GM23338 (cell line): ENCODE data around the gene PERM1. TPM values are rescaled to one million over a fixed set of nuclear protein-coding genes. Genes with fewer than 3 reads are reported as not detected.

ENCODE experiments used
- ATAC-seq: fragments of 200-7000 bp; cut with Tn5 transposase; 3 replicates; pipeline ENCODE4 v1.9.1; 2020
- DNase-seq: peaks from one replicate; pipeline ENCODE4 v3.0.0-alpha.2; 2015; ENCODE audit warnings: low spot score
- H2AFZ ChIP-seq: fragments of 200-600 bp; sonication (generic); 2 replicates; pipeline ENCODE4 v1.8.0; 2016; ENCODE audit warnings: antibody characterized with exemption, mild to moderate bottlenecking, moderate library complexity
- H3F3A ChIP-seq: fragments of 200-600 bp; sonication (generic); replicated peaks from 2 replicates; pipeline ENCODE4 v1.8.0; 2017; ENCODE audit warnings: antibody characterized with exemption, mixed run types, low read depth
- H3K27ac ChIP-seq: fragments of 200-600 bp; sonication (generic); 2 replicates; pipeline ENCODE4 v1.6.1; 2016; ENCODE audit warnings: low read depth
- H3K27me3 ChIP-seq: fragments of 200-600 bp; sonication (generic); 2 replicates; pipeline ENCODE4 v1.8.0; 2016; ENCODE audit warnings: mild to moderate bottlenecking, mixed run types, moderate library complexity; ENCODE audit not compliant: insufficient read depth
- H3K36me3 ChIP-seq: fragments of 200-600 bp; sonication (generic); 2 replicates; pipeline ENCODE4 v1.8.0; 2016; ENCODE audit warnings: mild to moderate bottlenecking; ENCODE audit not compliant: insufficient read depth
- H3K4me1 ChIP-seq: fragments of 200-600 bp; sonication (generic); 2 replicates; pipeline ENCODE4 v1.8.0; 2016; ENCODE audit warnings: mild to moderate bottlenecking, moderate library complexity; ENCODE audit not compliant: insufficient read depth
- H3K4me2 ChIP-seq: fragments of 200-600 bp; sonication (generic); 2 replicates; pipeline ENCODE4 v1.7.1; 2017; ENCODE audit warnings: mixed run types
- H3K4me3 ChIP-seq: fragments of 200-600 bp; sonication (generic); 2 replicates; pipeline ENCODE4 v1.6.1; 2016; ENCODE audit warnings: mixed run types
- H3K79me2 ChIP-seq: fragments of 200-600 bp; sonication (generic); replicated peaks from 2 replicates; pipeline ENCODE4 v1.8.0; 2017; ENCODE audit warnings: mild to moderate bottlenecking; ENCODE audit not compliant: insufficient read depth
- H3K9me2 ChIP-seq: fragments of 200-600 bp; sonication (generic); 2 replicates; pipeline ENCODE4 v1.8.0; 2017; ENCODE audit not compliant: insufficient read depth
- H4K20me1 ChIP-seq: fragments of 200-600 bp; sonication (generic); replicated peaks from 2 replicates; pipeline ENCODE4 v1.8.0; 2017; ENCODE audit warnings: mild to moderate bottlenecking; ENCODE audit not compliant: insufficient read depth
- H3K27ac Mint-ChIP-seq: 2 replicates; pipeline ENCODE4 v1.8.0; 2020; ENCODE audit warnings: inconsistent platforms, mild to moderate bottlenecking, moderate library complexity, mixed read lengths
- H3K27me3 Mint-ChIP-seq: 3 replicates; pipeline ENCODE4 v1.8.0; 2022; ENCODE audit warnings: low read depth, mild to moderate bottlenecking, moderate library complexity, mixed read lengths, inconsistent platforms; ENCODE audit not compliant: insufficient read depth, poor library complexity
- H3K36me3 Mint-ChIP-seq: 3 replicates; pipeline ENCODE4 v1.8.0; 2021; ENCODE audit warnings: low read depth, mild to moderate bottlenecking, inconsistent platforms, moderate library complexity, mixed read lengths
- H3K4me1 Mint-ChIP-seq: 3 replicates; pipeline ENCODE4 v1.8.0; 2020; ENCODE audit warnings: mild to moderate bottlenecking, inconsistent platforms, mixed read lengths
- H3K4me3 Mint-ChIP-seq: 3 replicates; pipeline ENCODE4 v1.8.0; 2021; ENCODE audit warnings: moderate library complexity, mild to moderate bottlenecking, inconsistent platforms, mixed read lengths
- H3K9me3 Mint-ChIP-seq: 3 replicates; pipeline ENCODE4 v1.8.0; 2020; ENCODE audit warnings: moderate library complexity, mild to moderate bottlenecking, inconsistent platforms, mixed read lengths
- CREB1 ChIP-seq: fragments of 250-450 bp; sonication (Bioruptor Pico); IDR thresholded peaks from 2 replicates; pipeline ENCODE4 v1.5.0; 2020; ENCODE audit warnings: low read depth, mild to moderate bottlenecking, moderate library complexity
- CTCF ChIP-seq, 2 experiments: fragments of 200-600 bp in 1 of 2; sonication (generic) in 1 of 2; conservative IDR thresholded peaks; 2 replicates each; pipeline versions ENCODE4 v1.5.1 to v1.6.1; 2016 to 2017; ENCODE audit warnings: antibody characterized with exemption in 2 of 2, low read depth in 2 of 2, mild to moderate bottlenecking in 2 of 2, moderate library complexity in 1 of 2
- ETS1 ChIP-seq: IDR thresholded peaks from 2 replicates; pipeline ENCODE4 v1.6.1; 2016; ENCODE audit warnings: antibody characterized with exemption
- EZH2 ChIP-seq: fragments of 200-600 bp; sonication (generic); IDR thresholded peaks from one replicate; pipeline ENCODE4 v1.8.0; 2017; ENCODE audit warnings: antibody characterized with exemption, mild to moderate bottlenecking, low read depth; ENCODE audit not compliant: unreplicated experiment
- JUNB ChIP-seq: IDR thresholded peaks from one replicate; pipeline ENCODE4 v1.6.1; 2016; ENCODE audit warnings: antibody characterized with exemption; ENCODE audit not compliant: unreplicated experiment
- POLR2AphosphoS5 ChIP-seq: IDR thresholded peaks from 2 replicates; pipeline ENCODE4 v1.6.1; 2016; ENCODE audit warnings: antibody characterized with exemption, low read depth
- REST ChIP-seq: IDR thresholded peaks from one replicate; pipeline ENCODE4 v1.6.1; 2018; ENCODE audit warnings: antibody characterized with exemption; ENCODE audit not compliant: unreplicated experiment
- STAT1 ChIP-seq: IDR thresholded peaks from one replicate; pipeline ENCODE4 v1.6.1; 2016; ENCODE audit warnings: antibody characterized with exemption; ENCODE audit not compliant: unreplicated experiment
- ZNF331 ChIP-seq: fragments of 250-450 bp; sonication (Bioruptor Pico); IDR thresholded peaks from 2 replicates; pipeline ENCODE4 v1.5.0; 2020; ENCODE audit warnings: low read depth, mild to moderate bottlenecking, moderate library complexity
- polyA plus RNA-seq: library from polyadenylated mRNA; unstranded; fragments of >200 nt; fragmentation: Nextera tagmentation; extraction: Ambion mirVana; gene quantifications from 2 replicates; pipeline ENCODE4 v1.2.1, GENCODE V29; 2016
- total RNA-seq: library from RNA; depleted of rRNA; stranded (reverse); fragments of >200 nt; shearing (Covaris generic); gene quantifications from 2 replicates; pipeline ENCODE4 v1.2.3, GENCODE V29; 2014

Gene PERM1
- total and polyA plus RNA-seq, 2 experiments from 2014 or later: 1.1 TPM; not detected in 1

DNA sequence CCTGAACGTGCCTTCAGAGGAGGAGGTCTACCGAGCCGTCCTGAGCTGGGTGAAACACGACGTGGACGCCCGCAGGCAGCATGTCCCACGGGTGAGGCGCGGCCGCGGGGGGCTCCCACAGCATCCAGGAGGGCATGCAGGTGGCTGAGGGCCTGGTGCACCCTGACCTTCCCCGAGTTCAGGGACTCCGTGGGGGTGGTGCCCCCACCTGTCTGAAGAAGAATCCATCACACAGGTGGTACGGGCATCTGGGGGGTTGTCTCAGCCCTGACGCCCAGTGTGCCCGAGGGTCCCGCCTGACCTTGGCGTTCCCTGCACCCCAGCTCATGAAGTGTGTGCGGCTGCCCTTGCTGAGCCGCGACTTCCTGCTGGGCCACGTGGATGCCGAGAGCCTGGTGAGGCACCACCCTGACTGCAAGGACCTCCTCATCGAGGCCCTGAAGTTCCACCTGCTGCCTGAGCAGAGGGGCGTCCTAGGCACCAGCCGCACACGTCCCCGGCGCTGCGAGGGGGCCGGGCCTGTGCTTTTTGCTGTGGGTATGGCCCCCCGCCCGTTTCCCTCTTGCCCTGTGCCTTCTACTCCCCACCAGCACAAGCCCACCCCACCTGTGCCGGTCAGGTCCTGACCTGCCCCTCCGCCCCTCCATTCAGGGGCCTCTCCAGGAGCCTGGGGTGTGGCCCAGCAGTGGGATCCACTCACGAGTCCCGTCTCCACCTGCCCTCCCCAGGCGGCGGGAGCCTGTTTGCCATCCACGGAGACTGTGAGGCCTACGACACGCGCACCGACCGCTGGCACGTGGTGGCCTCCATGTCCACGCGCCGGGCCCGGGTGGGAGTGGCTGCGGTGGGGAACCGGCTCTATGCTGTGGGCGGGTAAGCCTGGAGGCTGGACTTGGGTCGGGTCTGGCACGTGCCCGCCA lies 19.3 kb downstream of the PERM1 start:
- no peak for TF ChIP-seq POLR2AphosphoS5
- no peak for TF ChIP-seq ETS1
- no peak for TF ChIP-seq JUNB
- TF ChIP-seq REST: no peak
- no peak for TF ChIP-seq CTCF (conservative IDR thresholded peaks at IDR 0.05; ENCODE audit: low read depth in 2 of 2)
- no peak for TF ChIP-seq EZH2
- no peak for TF ChIP-seq ZNF331 (CRISPR knock-in tag)
- TF ChIP-seq CREB1 (CRISPR knock-in tag): no peak
- no peak for TF ChIP-seq STAT1
- Histone ChIP-seq H4K20me1 (peaks cover 4% of the 10 kb centered on the region; the same call in 1 of the 2 replicates), H3K36me3 (no peaks in the 10 kb centered on the region), H3K4me1 (no peaks in the 10 kb centered on the region; the same call in 1 of the 2 replicates), H3F3A (no peaks in the 10 kb centered on the region), H3K4me3 (no peak overlapping the region), H3K9me2 (no peaks in the 10 kb centered on the region), H3K27me3 (peaks cover 25% of the 10 kb centered on the region), H2AFZ (no peak overlapping the region), H3K27ac (no peak overlapping the region), H3K79me2 (peaks cover 14% of the 10 kb centered on the region), H3K4me2 (no peak overlapping the region)
- Mint-ChIP-seq H3K4me1 (peaks cover 5% of the 10 kb centered on the region), H3K4me3 (no peak overlapping the region), H3K27me3 (peaks cover 35% of the 10 kb centered on the region), H3K36me3 (peaks cover 8% of the 10 kb centered on the region), H3K27ac (no peak overlapping the region), H3K9me3 (no peaks in the 10 kb centered on the region)
- ATAC-seq (no peak), DNase-seq (no peak)
